HuH-7 (cell line): ENCODE results near the gene MACROH2A1.

Experiments used
- DNase-seq: peaks from one replicate; pipeline ENCODE4 v3.0.0; 2011; ENCODE audit warnings: low spot score

The MACROH2A1 gene

DNA sequence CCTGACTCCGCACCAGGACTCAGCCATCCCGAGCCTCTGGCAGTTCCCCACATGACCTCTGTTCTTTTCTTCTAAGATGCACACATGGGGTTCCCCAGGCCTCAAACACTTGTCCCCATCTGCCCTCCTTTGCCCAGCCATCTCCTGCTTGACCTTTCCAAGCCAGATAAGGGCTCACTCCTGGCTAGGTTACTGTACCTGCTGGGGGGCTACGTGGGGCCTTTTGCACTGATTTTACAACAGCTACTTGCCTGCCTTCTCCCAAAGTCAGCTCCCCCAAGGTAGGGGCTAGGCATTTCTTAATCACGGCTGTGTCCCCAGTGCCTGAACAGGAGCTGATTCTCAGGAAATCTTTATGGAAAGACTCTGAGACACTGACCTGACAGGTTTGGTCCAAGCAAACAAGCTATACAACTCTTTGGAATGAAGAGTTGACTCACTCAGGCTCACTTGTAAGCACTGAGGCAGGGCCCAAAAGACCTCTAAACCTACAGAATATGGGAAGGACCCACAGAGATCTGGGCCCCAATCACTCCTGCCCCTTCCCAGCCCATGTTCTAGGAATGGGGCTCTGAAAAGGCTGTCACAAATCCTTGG, 2.5 kb downstream of the MACROH2A1 start:
- DNase-seq: no peak

DNA sequence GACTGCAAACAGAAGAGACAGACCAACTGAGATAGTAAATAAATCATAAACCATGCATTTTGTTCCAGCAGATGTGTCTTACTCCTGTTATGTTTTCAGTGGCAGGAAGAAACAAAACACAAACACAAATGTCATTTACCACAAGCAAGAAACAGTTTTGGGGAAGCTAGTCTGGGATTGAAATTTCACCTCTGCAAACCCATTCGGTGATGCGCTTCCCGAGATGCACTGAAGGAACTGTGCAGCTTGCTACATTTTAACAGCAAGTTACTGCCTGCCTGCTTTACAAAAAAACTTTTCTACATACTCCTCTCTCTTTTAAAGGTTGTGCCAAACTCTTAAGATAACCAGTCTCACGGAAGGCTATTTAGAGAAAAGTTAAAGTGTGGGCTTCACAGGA, 3.2 kb downstream of the MACROH2A1 start:
- DNase-seq: no peak

DNA sequence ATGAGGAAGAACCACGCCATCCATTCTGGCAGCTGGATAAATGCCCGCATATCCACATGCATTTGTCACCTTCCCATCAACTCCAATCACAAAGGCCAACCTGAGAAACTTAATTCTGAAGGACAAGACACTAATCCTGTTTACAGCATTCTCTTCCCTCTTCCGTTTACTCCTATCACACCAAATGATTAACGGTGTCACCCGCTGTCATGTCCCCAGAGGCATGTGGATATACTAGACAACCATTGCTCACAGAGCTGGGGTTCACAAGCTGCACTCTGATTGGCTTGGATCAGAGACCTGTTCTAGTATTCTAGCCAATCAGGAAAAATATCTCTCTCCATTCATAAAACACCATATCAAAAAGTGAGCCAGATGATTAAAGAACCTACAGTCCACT, 3.6 kb downstream of the MACROH2A1 start:
- no peak for DNase-seq

DNA sequence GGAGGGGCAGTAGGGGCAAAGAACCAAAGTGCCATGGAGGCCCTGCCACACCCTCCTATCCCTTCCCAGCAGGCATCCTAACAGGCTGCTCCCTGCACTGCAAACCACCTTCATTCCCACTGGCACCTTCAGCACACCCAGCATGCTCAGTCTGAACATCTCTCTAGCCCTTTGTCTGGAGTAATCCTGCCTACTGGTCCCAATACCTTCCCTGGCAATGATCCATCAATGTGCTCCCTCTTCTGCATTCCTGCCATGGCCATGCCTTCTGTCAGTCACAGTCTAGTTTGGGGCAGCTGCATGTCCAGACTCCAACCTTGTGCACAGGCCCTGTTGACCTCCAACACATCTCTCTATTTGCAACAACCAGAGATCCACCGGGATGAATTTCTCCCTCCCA, 4.9 kb downstream of the MACROH2A1 start:
- no peak for DNase-seq

DNA sequence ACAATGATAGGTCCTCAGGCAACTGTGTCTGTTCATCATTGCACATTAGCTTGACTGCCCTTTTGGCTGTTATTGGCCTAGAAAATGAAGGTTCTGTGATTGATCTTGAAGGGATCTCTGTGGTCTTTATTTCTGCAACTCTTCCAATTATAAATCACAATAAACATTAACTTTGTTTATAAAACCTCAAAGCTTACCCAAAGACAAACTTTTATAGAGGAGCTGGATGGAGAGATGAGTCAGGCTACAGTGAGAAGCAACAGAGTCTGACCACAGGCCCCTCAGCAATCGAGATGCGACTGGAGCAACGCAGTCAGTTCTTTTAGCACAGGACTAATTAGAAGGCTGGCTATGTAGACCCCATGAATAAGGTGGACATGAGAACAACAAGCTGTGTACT, 5.3 kb downstream of the MACROH2A1 start:
- no peak for DNase-seq

DNA sequence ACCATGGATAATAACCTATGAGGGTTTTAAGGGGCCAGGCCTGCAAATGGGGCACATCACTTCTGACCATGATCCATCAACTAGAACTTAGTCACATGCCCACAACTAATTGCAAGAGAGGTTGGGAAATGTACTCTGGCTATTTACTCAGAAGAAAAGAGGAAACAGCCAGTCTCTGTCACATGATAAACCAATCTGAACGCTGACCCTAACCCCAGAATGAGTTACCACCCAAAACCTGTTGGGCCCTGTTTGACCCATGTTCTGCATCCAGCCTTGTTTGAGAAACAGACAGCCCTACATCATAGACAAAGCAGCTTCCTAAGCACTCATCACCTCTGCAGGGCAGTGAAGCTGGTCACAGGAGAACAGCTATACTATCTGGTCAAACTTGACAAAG, 5.8 kb downstream of the MACROH2A1 start:
- DNase-seq: no peak

DNA sequence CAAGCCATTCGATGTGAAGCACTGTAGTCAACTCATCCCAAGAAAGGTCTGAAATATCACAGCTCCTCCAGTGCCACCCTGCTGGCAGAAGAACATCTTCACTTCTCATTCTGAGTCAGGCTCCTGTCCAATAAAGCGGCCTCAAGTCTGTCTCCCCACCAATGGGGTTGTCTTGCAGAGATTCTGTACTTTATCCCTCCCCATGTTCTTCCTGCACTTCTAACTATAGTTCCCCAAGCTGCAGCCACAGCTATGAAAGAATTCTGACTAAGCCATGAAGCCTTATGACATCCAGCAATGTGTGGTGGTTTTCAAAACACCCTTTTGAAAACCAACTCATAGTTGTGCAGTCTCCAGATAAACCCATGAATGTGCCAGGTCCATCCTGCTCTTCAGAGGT, 6.8 kb downstream of the MACROH2A1 start:
- no peak for DNase-seq

DNA sequence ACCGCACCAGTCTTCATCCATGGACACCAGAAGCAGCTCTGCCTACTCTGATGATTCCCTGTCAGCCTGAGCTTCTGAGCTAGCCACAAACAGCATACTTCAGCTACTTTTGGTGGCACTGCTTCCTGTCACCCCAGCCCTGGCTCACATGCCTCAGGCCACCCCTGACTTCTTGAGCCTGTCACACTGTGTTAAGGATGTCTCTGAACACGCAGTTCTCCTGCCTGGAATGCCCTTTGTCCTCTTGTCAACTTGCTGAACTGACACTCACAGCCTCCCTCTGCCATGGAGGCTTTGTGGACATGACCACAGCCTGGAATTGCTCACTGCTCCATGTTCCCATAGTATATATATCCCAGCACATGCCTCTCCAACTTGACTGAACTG, 7.2 kb downstream of the MACROH2A1 start:
- DNase-seq: no peak

DNA sequence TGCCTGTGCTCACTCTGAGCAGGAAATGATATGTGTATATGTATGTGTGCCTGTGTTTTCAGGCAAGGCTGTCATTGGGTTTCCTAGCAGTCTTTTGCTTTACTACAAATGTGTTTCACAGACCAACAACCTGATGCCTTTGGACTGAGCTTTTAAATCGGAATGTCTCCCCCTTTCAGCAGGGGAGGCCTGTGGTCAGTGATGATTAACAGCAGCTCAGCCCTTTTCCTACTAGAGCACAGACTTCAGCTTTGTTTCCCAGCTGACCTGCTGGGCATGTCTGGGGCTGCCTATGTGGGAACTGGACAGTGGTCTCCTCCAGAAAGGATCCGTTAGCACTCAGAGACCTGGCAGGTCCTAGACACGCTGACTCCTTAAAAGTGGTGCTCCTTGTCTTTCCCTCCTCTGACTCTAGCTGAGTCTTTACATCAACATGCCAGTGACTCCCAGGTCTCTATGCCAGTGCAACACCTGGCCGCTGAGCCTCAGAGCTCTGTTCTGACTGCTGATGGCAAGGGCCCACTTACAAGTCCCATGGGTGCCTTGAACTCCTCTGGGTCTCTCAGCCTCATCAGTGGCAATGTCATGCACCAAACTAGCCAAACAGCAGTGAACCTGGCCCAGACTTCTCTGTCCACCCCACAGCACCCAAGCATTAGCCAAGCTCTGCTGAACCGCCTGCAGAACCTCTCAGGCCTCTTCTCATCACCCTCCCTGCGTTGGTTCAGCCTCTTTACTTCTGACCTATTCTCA, 7.7 kb downstream of the MACROH2A1 start:
- DNase-seq: no peak

DNA sequence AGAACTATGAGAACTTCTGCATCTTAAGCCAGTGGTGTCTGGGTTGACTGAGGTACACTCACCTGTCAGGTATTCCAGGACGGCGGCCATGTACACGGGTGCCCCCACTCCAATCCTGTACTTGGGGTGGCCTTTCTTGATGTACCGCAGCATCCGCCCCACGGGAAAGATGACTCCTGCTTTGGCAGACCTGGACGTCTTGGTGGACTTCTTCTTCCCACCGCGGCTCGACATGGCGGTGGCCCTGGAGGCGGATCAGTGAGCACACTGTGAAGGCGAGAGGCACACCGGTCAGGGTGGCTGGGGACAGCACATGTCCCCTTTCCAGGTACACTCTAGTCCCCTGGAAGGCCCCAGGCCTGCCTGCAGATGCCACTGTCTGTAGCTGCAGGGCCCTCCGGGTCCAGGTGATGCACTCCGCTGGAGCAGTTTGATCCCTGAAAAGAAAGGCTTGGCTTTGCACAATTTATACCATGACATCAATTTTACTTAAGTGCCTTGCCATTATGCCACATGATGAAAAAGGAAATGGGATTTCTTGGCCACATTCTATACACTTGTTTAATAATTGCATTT, 10.1 kb downstream of the MACROH2A1 start:
- DNase-seq: no peak

DNA sequence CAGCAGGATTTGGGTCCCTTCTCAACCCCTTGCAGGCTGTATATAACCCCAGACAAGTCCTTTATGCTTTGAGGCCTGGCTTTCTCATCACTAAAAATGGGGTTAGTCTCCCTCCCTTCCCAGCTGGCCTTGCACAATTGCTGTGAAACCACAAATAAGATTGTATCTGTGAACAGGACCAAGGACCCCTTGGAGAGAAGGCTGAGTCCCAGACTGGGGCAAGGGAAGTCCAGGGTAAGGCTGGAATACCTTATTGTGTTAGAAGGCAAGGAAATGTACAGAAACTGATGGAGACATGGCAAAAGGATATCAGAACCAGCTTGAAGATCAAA, 11.4 kb downstream of the MACROH2A1 start:
- DNase-seq: no peak

DNA sequence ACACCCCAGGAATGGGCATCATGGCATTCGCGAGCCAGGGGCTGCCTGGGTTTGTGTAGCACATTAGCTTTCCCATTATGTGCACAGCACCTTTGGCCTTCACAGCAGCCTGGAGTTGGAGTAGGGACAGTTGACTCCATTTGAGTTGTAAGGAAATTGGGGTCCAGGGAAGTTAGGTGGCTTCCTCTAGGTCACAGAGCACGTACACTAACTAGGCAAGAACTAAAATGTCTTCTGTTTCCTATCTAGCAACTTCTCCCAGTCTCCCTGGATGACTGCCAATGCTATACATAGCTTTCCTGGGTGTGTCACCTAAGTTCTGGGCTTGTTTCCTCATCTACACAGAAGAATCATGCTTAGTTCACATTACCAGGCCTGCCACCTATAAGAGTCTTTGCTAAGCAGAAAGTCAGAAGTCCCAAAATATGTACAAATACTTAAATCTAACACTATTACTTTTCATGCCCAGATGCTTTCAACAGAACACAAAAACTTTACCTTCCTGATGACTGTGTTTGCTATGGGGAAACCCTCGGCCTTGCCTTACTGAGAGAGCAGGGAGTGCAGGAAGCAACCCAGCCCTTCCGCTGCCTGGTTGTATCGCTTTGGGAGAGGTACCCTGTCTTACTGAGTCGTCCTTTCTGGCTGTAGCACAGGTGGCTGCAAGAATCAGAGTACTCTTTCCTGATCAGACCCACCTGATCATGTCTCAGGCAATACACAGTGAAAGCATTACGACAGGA, 12.0 kb downstream of the MACROH2A1 start:
- DNase-seq: peak; percentile 30

DNA sequence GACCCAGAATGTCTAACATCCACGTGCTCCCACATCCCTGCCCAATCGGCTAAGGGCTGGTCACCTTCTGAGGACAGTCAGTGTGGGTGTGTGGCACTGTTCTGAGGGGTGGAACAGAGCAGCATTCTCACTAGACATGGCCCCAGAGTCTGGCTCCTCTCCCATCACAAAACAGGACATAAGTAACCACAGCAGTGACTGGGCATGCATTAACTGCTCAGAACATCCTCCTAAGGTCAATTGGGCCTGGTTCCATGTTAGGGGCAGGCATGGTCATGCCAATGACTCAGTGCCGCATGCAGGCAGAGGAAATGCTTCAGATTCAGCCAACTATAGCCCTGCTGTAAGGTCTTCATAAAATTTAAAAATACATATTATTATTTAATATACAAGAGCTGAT, 12.9 kb downstream of the MACROH2A1 start:
- DNase-seq: no peak

DNA sequence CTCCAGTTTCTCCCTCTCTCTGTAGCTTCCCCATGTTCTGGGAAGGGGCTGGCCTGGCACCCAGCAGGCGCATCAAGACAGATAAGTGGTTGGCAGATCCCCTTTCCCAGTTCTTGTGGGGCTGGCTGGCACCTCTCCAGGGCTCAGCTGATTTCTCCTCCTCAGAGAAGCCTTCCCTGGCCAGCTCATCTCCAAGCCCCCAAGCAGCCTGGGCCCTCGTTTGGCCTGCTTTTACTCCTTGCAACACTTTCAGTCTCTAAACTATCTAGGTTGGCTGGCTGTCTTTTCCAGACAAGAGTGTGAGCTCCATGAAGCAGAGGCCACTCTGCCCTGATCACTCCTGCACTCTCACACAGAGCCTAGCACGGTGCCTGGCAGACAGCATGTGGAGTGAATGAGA, 13.5 kb downstream of the MACROH2A1 start:
- DNase-seq: no peak

DNA sequence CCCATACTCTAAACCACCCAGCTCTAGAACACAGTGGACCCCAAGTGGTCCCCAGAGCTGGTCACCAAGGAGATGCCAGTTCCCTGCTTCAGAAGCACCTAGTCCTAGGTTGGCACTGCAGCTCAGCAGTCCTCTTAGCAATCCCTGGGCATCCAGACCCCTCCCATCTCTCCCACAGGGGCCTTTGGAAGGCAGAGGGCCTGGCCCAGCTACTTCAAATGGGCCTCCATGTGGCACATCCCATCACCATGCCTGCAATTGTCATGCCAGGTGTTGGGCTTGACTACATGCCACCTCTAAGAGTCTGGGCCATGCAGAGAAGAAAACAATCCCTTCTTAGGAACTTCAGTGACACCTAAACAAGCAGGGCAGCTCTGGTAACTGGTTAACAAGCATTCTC, 14.1 kb downstream of the MACROH2A1 start:
- DNase-seq: no peak

DNA sequence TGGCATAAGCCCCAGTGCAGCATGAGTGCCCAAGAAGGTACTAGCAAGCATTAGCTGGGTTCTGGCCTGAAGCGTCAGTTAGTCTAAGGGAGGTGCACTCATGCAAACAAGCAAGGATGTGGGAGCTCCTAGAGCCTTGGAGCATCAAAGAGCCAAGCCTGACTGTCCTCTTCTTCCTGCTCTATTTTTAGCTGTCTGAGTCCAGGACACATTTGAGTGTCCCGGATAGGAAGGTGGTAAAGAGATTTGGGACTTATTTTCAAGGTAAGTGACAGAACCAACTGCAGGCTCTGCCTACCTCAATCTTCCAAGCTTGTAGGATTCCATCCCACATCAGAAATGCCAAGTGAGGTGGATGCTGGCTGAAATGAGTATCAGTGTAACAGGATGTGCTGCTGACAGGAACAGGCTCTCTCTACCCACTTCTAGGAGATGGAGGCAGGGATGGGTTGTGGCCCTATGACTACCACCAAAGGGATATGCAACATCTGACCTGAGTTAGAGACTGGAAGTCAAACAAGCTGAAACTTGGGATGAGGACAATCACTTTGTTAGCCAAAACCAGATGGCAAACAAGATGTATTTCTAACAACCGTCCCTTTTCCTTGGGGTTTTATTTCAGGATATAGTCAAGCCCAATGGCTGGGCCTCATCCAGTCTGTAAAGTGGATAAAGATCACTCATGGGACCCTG, 15.1 kb downstream of the MACROH2A1 start:
- no peak for DNase-seq

DNA sequence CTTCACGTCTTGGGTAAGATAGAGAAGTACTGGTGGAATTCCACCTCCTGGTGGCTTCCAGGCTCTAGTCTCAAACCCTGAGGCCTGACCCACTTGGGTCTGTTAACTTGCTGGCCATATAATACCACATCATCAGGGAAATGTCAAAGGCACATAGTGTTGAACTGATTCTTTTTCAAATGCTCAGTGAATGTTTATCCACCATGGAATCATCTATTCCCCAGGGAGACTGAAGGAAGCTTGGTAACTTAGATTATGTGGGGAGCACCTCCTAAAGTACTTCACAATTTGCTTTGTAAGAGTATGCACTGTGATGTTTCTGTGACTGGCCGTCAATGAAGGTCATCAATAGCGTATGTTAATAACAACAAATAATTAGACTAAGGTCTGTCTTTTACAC, 16.1 kb downstream of the MACROH2A1 start:
- no peak for DNase-seq

DNA sequence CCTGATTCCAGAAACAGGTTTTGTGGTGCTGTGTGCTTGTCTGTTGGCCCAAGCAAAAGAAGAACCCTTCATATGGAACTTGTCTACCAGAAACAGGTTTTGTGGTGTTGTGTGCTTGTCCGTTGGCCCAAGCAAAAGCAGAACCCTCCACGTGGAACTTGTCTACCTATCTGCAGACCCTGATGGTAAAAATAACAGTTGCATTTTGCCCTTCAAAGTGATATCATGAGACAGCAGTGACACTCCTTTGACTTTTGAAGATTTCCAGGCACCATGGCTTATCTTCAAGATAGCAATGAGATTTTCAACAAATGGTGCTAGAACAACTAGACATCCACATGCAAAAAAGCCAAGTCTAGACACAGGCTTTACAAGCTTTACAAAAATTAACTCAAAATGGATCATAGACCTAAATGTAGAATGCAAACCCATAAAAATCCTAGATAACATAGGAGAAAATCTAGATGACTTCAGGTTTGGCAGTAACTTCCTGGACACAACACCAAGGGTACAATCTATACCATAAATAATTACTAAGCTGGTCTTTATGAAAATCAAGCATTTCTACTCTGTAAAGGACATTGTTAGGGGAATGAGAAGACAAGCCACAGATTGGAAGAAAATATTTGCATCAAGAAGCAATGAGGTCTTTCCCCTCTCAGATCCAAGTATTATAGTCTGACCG, 16.8 kb downstream of the MACROH2A1 start:
- no peak for DNase-seq

DNA sequence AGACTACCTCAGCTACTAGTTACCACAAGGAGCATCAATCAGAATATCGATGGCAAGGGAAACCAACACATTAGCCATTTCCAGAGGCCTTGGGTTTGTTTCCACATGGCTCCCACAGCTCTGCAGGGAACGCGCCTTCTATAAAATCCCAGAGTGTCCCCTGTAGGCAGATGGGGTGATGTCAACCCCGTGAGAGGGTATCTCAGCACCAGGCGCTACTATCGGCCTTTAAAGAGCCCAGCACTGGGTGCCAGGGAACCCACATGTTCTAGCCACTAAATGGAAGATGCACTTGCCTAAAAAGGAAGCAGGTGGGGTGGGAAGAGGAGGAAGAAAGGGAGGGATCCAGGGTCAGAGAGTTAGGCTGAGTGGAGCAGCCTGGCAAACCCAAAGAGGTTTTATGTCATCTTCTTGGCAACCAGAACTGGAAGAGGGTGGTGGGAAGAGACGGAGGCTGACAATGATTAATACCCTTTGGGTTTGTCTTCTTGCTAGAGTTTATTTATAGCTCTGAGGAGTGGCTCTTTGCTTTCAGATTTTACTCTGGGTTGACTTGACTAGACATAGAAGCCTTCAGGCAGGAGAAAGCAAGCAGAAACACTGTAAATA, 19.9 kb downstream of the MACROH2A1 start:
- no peak for DNase-seq

DNA sequence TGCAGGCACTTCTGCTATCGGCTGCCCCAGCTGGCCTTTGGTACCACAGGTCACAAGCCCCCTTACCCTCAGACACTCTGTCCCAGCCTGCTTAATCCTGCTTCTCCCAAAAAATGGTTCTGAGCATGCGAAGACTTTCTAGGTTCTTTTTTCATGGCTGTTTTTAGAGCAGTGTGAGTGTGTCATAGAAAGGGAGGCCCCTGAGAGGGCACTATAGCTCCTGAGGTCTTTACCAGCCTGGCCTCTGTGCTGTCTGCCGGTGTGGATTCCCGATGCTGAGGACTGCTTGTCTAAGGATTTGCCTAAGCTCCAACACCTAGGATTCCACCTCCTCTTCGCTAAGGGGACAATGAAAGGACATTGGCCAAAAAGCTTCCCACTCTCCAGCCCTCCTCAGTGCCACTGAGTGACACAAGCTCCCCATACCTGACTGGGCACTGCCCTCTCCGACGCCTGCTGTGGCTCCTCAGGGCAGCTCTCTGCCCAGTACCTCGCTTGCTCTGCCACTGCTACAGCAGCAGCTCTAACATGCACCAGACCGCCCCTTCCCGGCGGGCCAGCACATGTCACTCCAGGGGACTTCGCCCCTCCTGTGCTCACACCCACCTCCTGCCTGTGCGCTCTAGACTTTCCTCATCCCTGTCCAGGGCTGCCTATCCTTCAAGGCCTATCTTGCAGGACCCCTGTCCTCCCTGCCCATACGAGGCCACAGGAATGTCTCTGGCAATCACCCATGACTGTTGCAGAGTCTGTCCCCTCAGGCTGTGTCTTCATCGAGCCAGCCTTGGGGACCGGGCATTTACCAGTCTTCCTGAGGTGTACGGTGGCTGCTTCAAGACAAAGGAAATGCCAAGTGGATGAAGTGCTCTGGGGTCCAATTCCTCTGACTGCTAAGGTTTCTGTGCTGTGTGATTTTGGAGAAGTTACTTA, 21.0 kb downstream of the MACROH2A1 start:
- no peak for DNase-seq
